HepG2 (cell line): Measurements from ENCODE around the gene EFNB1. TPM values are rescaled to one million over a fixed set of nuclear protein-coding genes. Genes with fewer than 3 reads are reported as not detected.

Source experiments
- ATAC-seq: fragments of 200-7000 bp; cut with Tn5 transposase; 3 replicates; pipeline ENCODE4 v1.9.1; 2020; ENCODE audit warnings: mild to moderate bottlenecking, moderate library complexity
- BruUV-seq: library from RNA; stranded (reverse); fragments of 400-500 nt; replicated peaks from 2 replicates; lab custom pipeline; 2021; lab: Mats Ljungman, UMichigan
- CTCF ChIA-PET: fragments of 300-600 bp; formaldehyde crosslinking; extraction: SDS; loops from one replicate; lab custom pipeline; 2021; ENCODE audit warnings: low total read pairs, inconsistent platforms, low intra/inter-chr PET ratio; lab: Yijun Ruan, JAX
- POLR2A ChIA-PET: fragments of 350-600 bp; sonication (Branson Sonifier 250); formaldehyde crosslinking; loops from one replicate; lab custom pipeline; 2020; ENCODE audit warnings: antibody characterized with exemption, inconsistent platforms; lab: Yijun Ruan, JAX
- DNase-seq: peaks from one replicate; pipeline ENCODE4 v3.0.0-alpha.2; 2015; ENCODE audit warnings: low spot score
- FAIRE-seq: peaks from 3 replicates; lab custom pipeline; 2011; peaks lifted over from hg19 to GRCh38; lab: Jason Lieb, UNC
- H2AFZ ChIP-seq: one replicate; pipeline ENCODE4 v1.6.1; 2011; ENCODE audit warnings: low read length, inconsistent platforms
- H3K27ac ChIP-seq: fragments of 300-600 bp; 3 replicates; pipeline ENCODE4 v1.8.0; 2011; ENCODE audit warnings: mixed run types, mild to moderate bottlenecking, mixed read lengths, low read length, inconsistent platforms; ENCODE audit not compliant: insufficient read depth; ENCODE audit errors: extremely low read length
- H3K27me3 ChIP-seq, 2 experiments: fragments of 200-600 bp in 1 of 2; 2 replicates in 1 of 2; 3 replicates in 1 of 2; pipeline versions ENCODE4 v1.6.0 to v1.8.0; 2011; ENCODE audit warnings: low read length in 2 of 2, mild to moderate bottlenecking in 2 of 2, moderate library complexity in 2 of 2, inconsistent platforms in 1 of 2; ENCODE audit not compliant: insufficient read depth in 2 of 2, control insufficient read depth in 1 of 2
- H3K36me3 ChIP-seq, 2 experiments: fragments of 200-600 bp in 1 of 2; replicated peaks in 1 of 2; 2 replicates in 1 of 2; 3 replicates in 1 of 2; pipeline versions ENCODE4 v1.5.1 to v1.8.0; 2011; ENCODE audit warnings: low read length in 2 of 2, inconsistent platforms in 1 of 2; ENCODE audit not compliant: insufficient read depth in 2 of 2, control insufficient read depth in 1 of 2
- H3K4me1 ChIP-seq: 2 replicates; pipeline ENCODE4 v1.5.1; 2012; ENCODE audit warnings: low read length, inconsistent platforms; ENCODE audit not compliant: insufficient read depth
- H3K4me2 ChIP-seq: 2 replicates; pipeline ENCODE4 v1.6.0; 2011; ENCODE audit warnings: low read depth, low read length, inconsistent platforms
- H3K4me3 ChIP-seq, 3 experiments: fragments of 200-600 bp in 1 of 3; sonication (generic), shearing (Covaris generic) in 1 of 3; replicated peaks in 1 of 3; 2 replicates each; pipeline ENCODE4 v1.5.1; 2011 to 2016; ENCODE audit warnings: low read length in 3 of 3, inconsistent platforms in 2 of 3, low read depth in 2 of 3, mild to moderate bottlenecking in 2 of 3, control low read depth in 1 of 3, mixed read lengths in 1 of 3; ENCODE audit not compliant: insufficient read depth in 1 of 3
- H3K79me2 ChIP-seq: one replicate; pipeline ENCODE4 v1.6.1; 2011; ENCODE audit warnings: low read length, inconsistent platforms; ENCODE audit not compliant: insufficient read depth
- H3K9ac ChIP-seq: 2 replicates; pipeline ENCODE4 v1.6.0; 2011; ENCODE audit warnings: mild to moderate bottlenecking, low read depth, low read length, inconsistent platforms; ENCODE audit not compliant: insufficient read depth
- H3K9me3 ChIP-seq: 2 replicates; pipeline ENCODE4 v1.5.1; 2012; ENCODE audit warnings: mild to moderate bottlenecking, low read length
- H4K20me1 ChIP-seq: 2 replicates; pipeline ENCODE4 v1.6.0; 2011; ENCODE audit warnings: inconsistent platforms, mild to moderate bottlenecking, low read length, moderate library complexity; ENCODE audit not compliant: insufficient read depth
- BRD4 ChIP-seq: sonication (generic); formaldehyde crosslinking; IDR thresholded peaks from 2 replicates; pipeline ENCODE4 v1.4.0; 2020; ENCODE audit warnings: missing genetic modification reagents
- MBD4 ChIP-seq: IDR thresholded peaks from 2 replicates; pipeline ENCODE4 v1.6.1; 2012; ENCODE audit warnings: low read length, inconsistent platforms, borderline replicate concordance
- MLLT10 ChIP-seq: sonication (generic); formaldehyde crosslinking; IDR thresholded peaks from 2 replicates; pipeline ENCODE4 v1.4.0; 2020; ENCODE audit warnings: missing genetic modification reagents
- MXI1 ChIP-seq: IDR thresholded peaks from 3 replicates; pipeline ENCODE4 v1.6.1; 2012; ENCODE audit warnings: low read depth, low read length, inconsistent platforms, borderline replicate concordance
- POGZ ChIP-seq: sonication (generic); formaldehyde crosslinking; IDR thresholded peaks from 2 replicates; pipeline ENCODE4 v1.4.0; 2020; ENCODE audit warnings: mild to moderate bottlenecking, missing genetic modification reagents
- POLR2AphosphoS2 ChIP-seq: IDR thresholded peaks from 2 replicates; pipeline ENCODE4 v1.6.1; 2011; ENCODE audit warnings: low read depth, low read length, improper control_type of control experiment
- ZNF274 ChIP-seq: sonication (generic); formaldehyde crosslinking; IDR thresholded peaks from 2 replicates; pipeline ENCODE4 v1.5.1; 2020; ENCODE audit warnings: mild to moderate bottlenecking, missing genetic modification reagents
- ZNF557 ChIP-seq: sonication (generic); formaldehyde crosslinking; IDR thresholded peaks from 2 replicates; pipeline ENCODE4 v1.4.0; 2020; ENCODE audit warnings: missing genetic modification reagents
- ZNF644 ChIP-seq: IDR thresholded peaks from 2 replicates; pipeline ENCODE4 v1.6.1; 2016; ENCODE audit warnings: low read depth
- WGBS: methylation state at CpG from one replicate; pipeline ENCODE4 v1.1.6; 2017; ENCODE audit warnings: low lambda C conversion rate; 5-methylcytosine and 5-hydroxymethylcytosine counted together
- in situ Hi-C: cut with HindIII; loops from 2 replicates; pipeline ENCODE4 v1.10.0; 2017; ENCODE audit warnings: low pct_unique_long_range_greater_than_20kb; ENCODE audit not compliant: extremely low pct_ligation_motif_present
- intact Hi-C: fragments of 100-400 bp; cut with micrococcal nuclease; formaldehyde crosslinking; loops from one replicate; pipeline ENCODE4 v1.10.0; 2022; ENCODE audit not compliant: unreplicated experiment
- polyA plus RNA-seq, 8 experiments: library from polyadenylated mRNA; depleted of rRNA in 3 of 8; stranded (reverse) in 7 of 8; unstranded in 1 of 8; fragments of >200 nt; fragmentation: Illumina TruSeq in 4 of 8; extraction: Trizol in 4 of 8; gene quantifications; 2 replicates each; pipeline versions ENCODE4 v1.2.1 to v1.2.3, GENCODE V29; 2011 to 2016; ENCODE audit warnings: low read depth in 4 of 8, missing spikeins in 1 of 8, mixed read lengths in 1 of 8; ENCODE audit not compliant: insufficient read depth in 1 of 8
- total RNA-seq, 5 experiments: library from RNA; depleted of rRNA; stranded (reverse); fragments of >200 nt; fragmentation: Illumina TruSeq; extraction: Trizol; gene quantifications; 2 replicates each; pipeline ENCODE4 v1.2.3, GENCODE V29; 2016; ENCODE audit warnings: low read depth in 1 of 5
- TF ChIP-seq, protein P1 (sequence below): IDR thresholded peaks from 2 replicates; pipeline ENCODE4 v1.6.1; 2012; ENCODE audit warnings: low read depth, low read length, improper control_type of control experiment
- TF ChIP-seq, protein P2 (sequence below): sonication (generic); formaldehyde crosslinking; conservative IDR thresholded peaks from 2 replicates; pipeline ENCODE4 v1.4.0; 2020; ENCODE audit warnings: missing genetic modification reagents
- TF ChIP-seq, protein P3 (sequence below): sonication (generic); formaldehyde crosslinking; IDR thresholded peaks from 2 replicates; pipeline ENCODE4 v1.5.0; 2020; ENCODE audit warnings: mild to moderate bottlenecking, missing genetic modification reagents, borderline replicate concordance
- TF ChIP-seq, protein P4 (sequence below): sonication (generic); formaldehyde crosslinking; IDR thresholded peaks from 2 replicates; pipeline ENCODE4 v1.8.0; 2022; ENCODE audit warnings: missing genetic modification reagents, low read depth, mild to moderate bottlenecking, borderline replicate concordance

Gene EFNB1
- total and polyA plus RNA-seq, 2 of the 13 experiments (the other 11 are each of a cell fraction or from before 2014, with no cell fraction given): 4.0 to 4.1 TPM

DNA sequence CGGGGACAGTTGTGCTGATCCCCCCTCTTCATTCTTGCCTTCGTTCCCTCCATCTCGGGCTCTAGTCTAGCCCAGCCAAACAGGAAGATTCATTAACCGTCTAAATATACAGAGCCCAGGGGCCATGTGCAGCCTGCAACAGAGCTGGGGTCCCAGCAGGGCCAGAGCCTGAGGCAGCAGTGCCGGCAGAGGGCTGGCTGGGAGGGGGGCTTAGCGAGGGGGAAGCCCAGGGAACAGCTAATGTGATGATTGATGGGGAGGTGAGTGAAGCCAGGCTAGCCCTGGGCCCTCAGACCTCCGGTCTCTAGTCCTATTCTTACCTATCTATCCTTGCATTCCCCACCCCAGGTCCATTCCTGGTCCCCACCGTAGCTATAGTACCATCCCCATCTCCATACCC lies 22.3 kb downstream of the EFNB1 start (continued):
- TF ChIP-seq, protein P1, sequence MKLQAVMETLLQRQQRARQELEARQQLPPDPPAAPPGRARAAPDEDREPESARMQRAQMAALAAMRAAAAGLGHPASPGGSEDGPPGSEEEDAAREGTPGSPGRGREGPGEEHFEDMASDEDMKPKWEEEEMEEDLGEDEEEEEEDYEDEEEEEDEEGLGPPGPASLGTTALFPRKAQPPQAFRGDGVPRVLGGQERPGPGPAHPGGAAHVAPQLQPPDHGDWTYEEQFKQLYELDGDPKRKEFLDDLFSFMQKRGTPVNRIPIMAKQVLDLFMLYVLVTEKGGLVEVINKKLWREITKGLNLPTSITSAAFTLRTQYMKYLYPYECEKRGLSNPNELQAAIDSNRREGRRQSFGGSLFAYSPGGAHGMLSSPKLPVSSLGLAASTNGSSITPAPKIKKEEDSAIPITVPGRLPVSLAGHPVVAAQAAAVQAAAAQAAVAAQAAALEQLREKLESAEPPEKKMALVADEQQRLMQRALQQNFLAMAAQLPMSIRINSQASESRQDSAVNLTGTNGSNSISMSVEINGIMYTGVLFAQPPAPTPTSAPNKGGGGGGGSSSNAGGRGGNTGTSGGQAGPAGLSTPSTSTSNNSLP: no peak
- TF ChIP-seq, protein P2, sequence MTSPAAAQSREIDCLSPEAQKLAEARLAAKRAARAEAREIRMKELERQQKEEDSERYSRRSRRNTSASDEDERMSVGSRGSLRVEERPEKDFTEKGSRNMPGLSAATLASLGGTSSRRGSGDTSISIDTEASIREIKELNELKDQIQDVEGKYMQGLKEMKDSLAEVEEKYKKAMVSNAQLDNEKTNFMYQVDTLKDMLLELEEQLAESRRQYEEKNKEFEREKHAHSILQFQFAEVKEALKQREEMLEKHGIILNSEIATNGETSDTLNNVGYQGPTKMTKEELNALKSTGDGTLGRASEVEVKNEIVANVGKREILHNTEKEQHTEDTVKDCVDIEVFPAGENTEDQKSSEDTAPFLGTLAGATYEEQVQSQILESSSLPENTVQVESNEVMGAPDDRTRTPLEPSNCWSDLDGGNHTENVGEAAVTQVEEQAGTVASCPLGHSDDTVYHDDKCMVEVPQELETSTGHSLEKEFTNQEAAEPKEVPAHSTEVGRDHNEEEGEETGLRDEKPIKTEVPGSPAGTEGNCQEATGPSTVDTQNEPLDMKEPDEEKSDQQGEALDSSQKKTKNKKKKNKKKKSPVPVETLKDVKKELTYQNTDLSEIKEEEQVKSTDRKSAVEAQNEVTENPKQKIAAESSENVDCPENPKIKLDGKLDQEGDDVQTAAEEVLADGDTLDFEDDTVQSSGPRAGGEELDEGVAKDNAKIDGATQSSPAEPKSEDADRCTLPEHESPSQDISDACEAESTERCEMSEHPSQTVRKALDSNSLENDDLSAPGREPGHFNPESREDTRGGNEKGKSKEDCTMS (CRISPR knock-in tag): no peak
- TF ChIP-seq POGZ (CRISPR knock-in tag): no peak
- no peak for TF ChIP-seq POLR2AphosphoS2
- TF ChIP-seq MBD4: no peak
- no peak for TF ChIP-seq MLLT10
- no peak for TF ChIP-seq BRD4 (CRISPR knock-in tag)
- no peak for TF ChIP-seq MXI1
- no peak for TF ChIP-seq ZNF274 (CRISPR knock-in tag)
- TF ChIP-seq ZNF557: no peak
- TF ChIP-seq, all 625 proteins: peak for 0

DNA sequence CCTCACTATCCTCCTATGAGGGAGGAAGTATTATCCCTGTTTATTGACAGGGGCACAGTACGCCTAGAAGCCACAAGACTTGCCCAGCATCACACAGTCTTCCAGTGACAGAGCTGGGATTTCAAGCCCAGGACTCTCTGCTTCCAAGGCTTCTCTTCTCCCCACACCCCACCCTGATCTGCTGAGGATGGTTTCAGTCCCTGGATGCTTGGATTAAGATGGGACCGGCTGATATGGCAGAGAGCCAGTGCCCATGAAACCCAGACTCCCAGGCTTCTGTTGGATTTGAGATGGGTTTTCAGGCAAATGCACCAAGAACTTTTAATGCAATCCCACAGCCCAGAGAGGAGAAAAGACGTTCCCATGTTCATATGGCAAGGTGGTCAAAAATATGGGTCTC lies 23.2 kb downstream of the EFNB1 start:
- 33% methylated on average over 1 of the region's 3 CpGs for WGBS
- Histone ChIP-seq H3K9me3 (no peaks in the 10 kb centered on the region), H2AFZ (no peak overlapping the region), H3K4me3 (no peak overlapping the region), H3K27me3 (no peaks in the 10 kb centered on the region), H3K79me2 (no peaks in the 10 kb centered on the region), H3K4me1 (peaks cover 12% of the 10 kb centered on the region), H3K27ac (no peak overlapping the region), H3K36me3 (no peaks in the 10 kb centered on the region), H4K20me1 (no peaks in the 10 kb centered on the region), H3K9ac (no peak overlapping the region), H3K4me2 (no peak overlapping the region)
- TF ChIP-seq, protein P3, sequence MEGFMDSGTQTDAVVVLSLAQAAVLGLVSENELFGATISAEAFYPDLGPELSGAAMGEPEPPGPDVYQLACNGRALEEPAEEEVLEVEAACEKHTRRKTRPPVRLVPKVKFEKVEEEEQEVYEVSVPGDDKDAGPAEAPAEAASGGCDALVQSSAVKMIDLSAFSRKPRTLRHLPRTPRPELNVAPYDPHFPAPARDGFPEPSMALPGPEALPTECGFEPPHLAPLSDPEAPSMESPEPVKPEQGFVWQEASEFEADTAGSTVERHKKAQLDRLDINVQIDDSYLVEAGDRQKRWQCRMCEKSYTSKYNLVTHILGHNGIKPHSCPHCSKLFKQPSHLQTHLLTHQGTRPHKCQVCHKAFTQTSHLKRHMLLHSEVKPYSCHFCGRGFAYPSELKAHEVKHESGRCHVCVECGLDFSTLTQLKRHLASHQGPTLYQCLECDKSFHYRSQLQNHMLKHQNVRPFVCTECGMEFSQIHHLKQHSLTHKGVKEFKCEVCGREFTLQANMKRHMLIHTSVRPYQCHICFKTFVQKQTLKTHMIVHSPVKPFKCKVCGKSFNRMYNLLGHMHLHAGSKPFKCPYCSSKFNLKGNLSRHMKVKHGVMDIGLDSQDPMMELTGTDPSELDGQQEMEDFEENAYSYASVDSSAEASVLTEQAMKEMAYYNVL (CRISPR knock-in tag): no peak
- no peak for TF ChIP-seq ZNF644
- TF ChIP-seq, protein P4, sequence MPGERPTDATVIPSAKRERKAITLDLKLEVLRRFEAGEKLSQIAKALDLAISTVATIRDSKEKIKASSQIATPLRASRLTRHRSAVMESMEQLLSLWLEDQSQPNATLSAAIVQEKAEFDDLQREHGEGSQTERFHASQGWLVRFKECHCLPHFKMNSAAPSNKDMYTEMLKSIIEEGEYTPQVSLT (CRISPR knock-in tag): no peak
- intact Hi-C loops (no loop called here), in situ Hi-C loops (no loop called here)
- CTCF ChIA-PET: no interaction called here
- POLR2A ChIA-PET: no interaction called here
- BruUV-seq: no TSS peak
- DNase-seq: no peak
- ATAC-seq: no peak
- no peak for FAIRE-seq
